Stimulated activated CD8-positive, alpha-beta memory T cell treated with anti-CD3 and anti-CD28 coated beads, Interleukin-7, amount 100 ng/mL, for 24 hours (primary cell): ENCODE results near the gene TAGLN3.
"Not testable (repeated sequence)": the region's sequence is repeated elsewhere in the genome, so short reads cannot be mapped to it uniquely, and the experiment has no call there.

Source experiments
- DNase-seq: peaks from one replicate; pipeline ENCODE4 v3.0.0-alpha.2; 2020; ENCODE audit warnings: low read depth

Gene TAGLN3

DNA sequence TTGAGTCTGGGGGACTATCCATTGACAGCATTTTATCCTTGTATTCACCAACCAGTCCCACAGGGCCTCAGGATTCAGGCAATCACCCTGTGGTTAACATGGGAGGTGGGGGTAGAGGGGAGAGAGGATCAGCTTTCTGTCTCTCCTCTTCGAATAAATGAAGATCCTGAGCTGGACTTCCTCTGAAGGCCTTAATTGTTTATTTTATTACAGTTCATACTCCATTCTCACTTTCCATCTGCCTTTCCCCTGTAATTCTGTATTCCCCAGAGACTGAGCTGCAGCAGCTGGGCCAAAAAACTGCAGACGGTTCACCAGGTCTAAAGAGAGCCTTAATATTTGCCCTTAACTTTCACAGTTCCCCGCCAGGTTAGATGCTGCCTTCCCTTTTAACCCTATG lies 11.9 kb downstream of the TAGLN3 start:
- no peak for DNase-seq

DNA sequence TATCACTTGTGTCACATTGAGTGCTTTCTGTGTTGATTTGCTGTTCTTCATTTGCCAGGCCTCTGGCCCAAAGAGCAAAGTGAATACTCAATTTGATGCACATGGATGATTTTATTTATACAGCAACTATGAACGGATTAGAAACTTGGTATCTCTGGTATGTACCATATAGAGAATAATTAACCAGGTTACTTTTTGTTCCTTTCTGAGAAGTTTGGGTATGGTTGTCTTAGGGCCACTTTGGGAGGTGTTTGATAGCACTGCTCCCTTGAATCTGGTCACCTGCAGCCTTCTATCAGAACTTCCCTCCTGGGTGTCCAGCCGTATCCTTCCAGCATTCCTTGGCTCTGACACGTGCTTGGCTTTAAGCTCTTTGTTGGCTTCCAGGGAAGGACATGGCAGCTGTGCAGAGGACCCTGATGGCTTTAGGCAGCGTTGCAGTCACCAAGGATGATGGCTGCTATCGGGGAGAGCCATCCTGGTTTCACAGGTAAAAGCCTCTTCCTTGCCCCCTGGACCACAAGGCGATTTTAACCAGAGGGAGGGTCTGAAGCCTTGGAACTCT lies 12.7 kb downstream of the TAGLN3 start:
- no peak for DNase-seq

DNA sequence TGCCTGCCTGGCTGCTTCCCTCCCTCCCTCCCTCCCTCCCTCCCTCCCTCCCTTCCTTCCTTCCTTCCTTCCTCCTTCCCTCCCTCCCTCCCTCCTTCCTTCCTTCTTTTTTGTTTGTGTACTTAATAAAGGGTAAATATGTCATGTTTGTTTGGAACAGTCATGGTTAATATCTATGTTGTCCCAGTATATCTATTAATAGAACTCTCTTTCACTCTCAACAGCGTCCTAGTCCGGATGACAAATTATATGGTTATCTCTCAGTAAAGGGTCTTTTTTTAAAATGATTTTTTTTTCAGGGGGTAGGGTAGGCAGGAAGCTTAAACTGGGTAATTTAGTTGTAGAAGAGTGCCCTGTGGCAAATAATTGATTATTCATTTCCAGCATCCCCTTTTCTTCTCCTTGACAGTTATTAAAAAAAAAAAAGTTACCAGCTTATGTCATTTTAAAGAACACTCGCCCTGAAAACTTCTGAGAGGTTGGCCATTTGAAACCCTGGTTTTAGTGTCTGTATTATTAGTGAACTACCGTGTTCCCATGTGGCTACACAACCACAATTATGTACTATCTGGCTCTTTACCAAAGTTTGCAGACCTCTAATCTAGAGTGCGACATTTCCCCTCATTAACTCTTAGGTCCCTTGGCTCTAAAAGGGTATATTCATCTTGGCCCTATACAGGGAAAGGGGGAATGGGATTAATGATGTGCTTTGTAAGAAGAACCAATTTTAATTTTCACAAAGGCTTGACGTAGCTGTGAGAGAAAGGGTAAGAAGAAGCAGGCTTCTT lies 13.7 kb downstream of the TAGLN3 start:
- no peak for DNase-seq

DNA sequence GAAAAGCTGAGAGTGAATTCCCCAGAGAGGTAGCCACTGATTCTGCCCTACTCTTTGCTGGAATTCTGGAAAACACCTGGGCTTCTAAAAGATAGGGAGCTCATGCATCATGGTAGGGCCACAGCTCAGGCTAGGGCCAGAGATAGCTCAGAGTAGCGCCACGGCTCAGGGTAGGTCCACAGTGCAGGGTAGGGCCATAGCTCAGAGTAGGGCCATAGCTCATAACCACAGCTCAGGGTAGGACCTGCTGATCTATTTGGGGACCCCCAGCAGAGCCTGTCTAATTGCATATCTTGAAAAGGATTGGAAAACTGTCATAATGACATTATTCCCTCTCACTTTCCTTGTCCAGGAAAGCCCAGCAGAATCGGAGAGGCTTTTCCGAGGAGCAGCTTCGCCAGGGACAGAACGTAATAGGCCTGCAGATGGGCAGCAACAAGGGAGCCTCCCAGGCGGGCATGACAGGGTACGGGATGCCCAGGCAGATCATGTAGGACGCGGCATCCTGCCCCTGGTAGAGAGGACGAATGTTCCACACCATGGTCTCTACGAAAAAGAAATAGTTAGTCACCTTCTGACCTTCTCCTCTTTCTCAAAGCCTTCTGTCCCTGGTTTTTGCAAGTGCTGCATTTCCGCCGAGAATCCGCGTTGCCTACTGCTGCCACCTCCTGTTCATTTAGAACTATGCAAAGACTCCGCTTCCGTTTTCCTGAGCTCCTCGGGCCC lies 14.5 kb downstream of the TAGLN3 start:
- DNase-seq, result no peak

DNA sequence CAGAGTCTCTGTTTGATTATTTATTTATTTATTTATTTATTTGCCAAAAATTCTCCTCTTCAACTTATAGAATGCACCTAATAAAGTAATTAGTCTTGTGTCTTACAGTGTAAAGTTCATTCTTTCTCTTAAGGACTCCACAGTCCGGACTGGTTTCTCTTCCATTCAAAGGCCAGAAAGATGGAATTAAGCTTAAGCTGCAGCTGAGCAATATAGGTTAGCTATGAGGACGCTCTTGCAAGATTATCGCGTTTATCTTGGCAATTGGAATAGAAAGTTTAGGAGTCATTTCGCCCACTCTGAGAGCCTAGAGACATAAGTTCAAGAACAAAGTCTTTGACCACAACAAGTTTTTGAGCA lies 15.0 kb downstream of the TAGLN3 start:
- no peak for DNase-seq

DNA sequence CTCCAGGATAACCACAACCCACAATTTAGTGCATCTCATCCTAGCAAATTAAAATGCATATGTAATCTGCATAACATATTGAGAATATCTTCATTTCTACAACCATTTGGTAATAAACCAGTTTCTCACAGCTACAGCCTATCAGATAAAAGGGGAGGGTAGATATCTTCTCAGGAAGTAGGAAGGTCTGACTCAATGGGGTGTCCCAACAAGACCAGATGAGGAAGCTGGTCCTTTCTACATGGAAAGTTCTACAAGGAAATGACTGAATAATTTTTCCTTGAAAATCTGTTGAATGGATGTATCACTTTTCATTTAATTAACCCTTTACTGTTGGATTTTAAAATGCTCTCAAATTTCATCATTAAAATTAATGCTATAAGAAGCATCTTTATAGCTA lies 18.4 kb downstream of the TAGLN3 start:
- DNase-seq, result no peak

DNA sequence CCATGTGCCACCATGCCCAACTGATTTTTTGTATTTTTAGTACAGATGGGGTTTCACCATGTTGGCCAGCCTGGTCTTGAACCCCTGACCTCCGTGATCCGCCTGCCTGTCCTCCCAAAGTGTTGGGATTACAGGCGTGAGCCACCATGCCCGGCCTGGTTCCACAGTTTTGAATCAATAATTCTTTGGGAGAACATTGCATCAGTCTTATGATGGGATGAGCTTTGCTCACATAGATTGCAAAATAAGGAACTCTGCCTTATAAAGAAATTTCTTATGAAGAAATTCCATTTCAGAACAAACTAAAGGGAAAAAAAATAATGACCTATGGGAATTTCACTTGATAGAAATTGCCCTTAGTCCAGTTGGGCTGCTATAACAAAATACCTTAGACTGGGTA lies 20.0 kb downstream of the TAGLN3 start:
- DNase-seq, result no peak

DNA sequence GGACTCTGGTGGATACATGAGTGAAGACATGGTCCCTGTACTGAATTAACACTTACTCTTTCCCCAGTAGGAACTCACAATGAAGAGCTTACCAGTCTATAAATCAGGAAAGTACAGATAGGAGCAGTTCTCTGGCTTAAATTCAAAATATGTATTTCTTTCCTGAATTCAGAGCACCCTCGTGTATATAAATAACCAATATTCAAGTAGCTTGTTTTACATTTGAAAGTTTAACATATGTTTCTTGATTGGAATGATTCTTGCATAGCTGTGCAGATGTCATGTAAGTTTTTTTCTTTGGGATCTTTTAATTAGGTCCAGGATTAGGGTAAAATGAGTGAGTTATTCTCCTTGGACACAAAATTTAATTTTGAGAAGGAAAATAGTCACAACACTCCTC lies 21.0 kb downstream of the TAGLN3 start:
- no peak for DNase-seq

DNA sequence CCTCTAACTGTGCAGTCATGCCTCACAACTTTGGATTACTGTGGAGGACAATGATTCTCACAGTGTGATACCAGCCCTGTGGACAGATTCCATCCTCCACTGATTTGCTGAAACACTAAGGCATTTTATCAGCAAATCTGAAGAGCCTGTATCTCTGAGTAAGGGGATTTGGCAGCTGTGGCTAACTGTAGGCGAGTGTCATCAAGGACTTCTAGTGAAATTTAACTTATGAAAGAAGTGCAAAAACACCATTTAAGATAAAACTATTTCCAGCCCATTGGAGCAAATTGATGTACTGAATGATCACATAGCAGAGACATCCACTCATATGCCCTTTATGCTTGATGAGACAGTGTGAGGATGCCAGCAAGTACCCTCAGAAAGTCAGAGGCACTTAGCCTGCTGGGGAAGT lies 22.0 kb downstream of the TAGLN3 start:
- DNase-seq, result no peak

DNA sequence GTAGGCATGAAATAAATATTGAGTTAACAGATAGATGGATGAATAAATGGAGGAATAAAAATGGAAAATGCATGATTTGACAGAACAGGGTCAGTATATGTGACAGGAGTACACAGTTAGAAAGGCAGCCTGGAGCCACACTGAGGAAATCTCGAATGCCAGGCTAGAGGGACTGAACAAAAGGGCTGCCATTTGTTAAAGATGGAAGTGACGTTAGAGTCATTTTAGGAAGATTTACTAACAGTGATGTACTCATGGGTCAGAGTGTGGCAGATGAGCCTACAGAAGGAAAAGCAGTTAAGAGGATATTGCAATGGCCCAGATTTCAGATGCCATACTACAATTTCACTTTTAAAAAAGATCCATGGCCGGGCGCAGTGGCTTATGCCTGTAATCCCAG lies 28.4 kb downstream of the TAGLN3 start:
- DNase-seq, result no peak

DNA sequence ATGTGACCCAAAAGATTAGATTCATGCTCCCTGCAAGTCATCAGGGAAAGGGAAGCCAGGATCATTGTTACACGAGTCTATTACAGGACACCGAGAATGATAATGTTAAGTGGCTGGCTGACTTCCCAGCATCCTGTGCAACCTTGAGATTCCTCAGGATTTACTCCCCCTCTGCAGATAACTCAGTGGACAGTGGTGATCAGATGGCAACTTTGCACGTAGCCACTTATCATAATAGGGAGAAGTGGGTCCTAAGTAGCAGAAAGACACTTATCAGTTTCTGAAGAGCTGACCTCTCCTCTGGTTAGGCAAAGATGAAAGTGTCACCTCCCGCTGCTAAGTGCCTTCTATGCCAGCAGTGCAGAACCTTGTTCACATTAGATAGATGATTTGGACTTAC lies 29.1 kb downstream of the TAGLN3 start:
- DNase-seq, result no peak

DNA sequence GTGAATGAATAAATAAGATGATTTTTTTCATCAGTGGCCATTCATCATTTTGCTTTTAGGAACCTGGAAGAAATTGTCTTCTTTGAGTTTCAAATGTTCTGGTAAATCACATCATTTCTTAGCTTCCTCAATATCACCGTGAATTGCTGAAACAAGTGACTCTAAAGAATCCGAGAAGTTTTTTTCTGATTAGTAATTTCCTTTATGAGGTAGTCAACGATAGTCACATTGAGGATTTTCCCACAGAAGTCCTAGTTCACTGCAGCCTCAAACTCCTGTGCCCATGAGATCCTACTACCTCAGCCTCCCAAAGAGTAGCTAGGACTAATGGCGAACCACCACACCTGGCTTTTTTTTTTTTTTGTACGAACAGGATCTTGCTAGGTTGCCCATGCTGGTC lies 32.2 kb downstream of the TAGLN3 start:
- DNase-seq, result no peak

DNA sequence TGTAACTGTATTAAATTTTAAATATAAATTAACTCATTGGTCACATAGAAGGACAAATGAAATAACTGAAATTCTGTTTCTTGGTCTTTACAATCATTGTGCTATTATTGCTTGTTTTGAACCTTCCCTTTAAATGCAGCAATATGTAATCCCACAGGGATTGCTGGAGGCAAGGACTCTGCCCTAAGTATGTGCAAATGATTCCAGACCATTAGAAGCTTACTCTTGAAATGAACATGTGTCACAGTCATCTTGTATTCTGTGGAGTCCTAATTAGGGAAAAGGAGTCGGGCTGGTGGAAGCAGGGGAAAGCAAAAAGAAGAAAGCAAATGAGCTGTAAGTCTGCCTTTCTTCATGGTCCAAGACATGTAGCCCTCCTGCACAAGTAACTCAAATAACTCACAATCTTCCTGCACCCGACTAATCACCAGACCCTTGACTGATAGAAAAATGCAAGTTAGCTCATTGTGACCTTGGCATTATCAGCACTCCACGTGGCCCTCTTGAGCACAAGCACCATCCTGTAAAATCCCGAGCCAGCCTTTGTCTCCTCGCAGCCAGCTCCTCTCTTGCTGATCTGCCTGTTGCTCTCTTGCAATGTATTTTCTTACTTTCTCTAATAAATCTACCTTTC lies 33.5 kb downstream of the TAGLN3 start:
- no peak for DNase-seq

DNA sequence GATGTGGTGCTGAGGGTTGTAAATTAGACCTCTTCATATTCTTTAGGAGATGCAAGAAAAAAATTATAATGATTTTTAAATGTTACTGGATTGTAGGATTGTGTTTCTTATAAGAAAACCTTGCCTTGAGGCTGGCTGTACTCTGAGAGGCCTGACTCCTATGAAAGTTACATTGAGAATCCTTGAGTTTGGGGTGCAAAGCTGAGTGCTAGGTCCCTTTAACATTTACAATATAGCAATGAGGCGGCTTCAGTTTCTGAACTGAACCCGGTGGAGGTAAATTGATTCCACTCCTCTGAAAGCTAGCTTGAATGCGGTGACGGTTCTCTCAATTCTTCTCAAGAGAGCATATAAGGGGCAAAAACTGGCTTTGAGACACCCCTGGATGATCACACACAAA lies 35.7 kb downstream of the TAGLN3 start, which contains the start of gene TMPRSS7:
Gene TMPRSS7 (plus strand): TSS at position 301 of the 400 bp plus-strand sequence. CDS start 110 bp downstream, outside the sequence.
- DNase-seq, result no peak

DNA sequence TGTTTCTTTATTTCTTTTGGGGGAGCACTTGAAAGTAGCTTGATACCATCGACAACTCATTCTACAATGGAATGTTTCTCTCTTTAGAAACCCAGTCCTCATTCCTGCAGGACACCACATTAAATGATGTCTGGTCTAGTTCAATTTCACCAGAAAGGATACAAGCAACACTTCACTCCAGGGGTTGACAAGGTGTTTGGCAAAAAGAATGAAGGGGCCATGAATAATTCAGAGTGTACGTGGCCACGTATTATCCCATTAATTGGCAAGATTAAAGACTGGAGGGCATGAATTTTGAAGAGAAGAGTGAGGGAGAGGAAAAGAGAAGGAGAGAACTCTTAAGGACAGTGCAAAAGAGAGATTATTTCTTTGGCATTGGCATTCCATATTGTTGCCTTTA lies 36.5 kb downstream of the TAGLN3 start:
- DNase-seq, result no peak

DNA sequence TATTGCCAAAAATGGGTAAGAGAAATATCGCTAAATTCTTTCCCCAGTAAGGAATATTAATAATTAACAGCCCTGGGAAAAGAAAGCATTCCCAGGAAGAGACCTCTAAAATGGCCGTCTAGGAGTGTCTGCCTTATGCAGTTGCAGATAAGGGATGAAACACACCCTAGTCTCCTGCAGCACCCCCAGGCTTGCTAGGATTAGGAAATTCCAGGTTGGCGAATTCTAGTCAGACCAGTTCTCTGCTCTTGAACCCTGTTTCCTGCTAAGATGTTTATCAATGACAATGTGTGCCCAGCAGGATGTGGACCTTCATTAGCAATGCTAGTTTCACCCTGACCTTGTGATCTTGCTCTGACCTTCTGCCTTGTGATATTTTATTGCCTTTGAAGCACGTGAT lies 38.5 kb downstream of the TAGLN3 start:
- DNase-seq, result not testable (repeated sequence)

DNA sequence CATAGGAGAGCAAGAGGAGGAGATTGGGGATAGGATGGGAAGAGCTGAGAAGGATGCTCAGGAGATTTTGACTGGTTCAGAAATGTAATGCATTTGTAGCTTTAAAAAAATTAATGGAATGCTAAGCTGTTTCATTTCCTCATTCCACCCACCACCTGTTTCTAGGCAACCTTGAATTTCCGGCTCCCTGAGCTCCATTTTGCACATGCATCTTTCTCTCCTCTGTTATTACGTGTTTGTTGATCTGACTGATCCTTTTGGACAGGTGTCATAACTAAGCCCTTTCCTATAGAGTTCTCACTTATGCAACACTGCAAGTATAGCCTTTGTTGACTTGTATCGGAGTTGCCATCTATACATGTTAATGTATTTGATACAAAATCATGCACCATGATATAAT lies 40.1 kb downstream of the TAGLN3 start:
- no peak for DNase-seq

DNA sequence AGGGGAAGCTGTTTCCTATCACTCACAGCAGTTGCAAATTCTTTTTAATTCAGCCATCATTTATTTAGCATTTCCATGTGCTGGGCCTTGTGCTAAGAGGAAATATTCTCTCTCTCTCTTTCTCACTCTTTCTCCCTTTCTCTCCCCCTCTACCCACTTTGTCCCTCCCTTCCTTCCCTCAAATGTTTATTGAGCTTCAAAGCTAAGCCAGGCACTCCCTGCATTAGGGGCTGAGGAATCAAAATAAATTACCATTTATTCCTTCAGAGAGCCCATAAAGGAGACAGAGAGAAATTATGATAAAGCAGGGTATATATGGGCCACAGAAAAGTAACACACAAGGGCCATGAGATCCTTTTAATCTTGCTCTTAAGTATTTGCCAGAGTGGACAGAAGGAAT lies 42.6 kb downstream of the TAGLN3 start:
- no peak for DNase-seq

DNA sequence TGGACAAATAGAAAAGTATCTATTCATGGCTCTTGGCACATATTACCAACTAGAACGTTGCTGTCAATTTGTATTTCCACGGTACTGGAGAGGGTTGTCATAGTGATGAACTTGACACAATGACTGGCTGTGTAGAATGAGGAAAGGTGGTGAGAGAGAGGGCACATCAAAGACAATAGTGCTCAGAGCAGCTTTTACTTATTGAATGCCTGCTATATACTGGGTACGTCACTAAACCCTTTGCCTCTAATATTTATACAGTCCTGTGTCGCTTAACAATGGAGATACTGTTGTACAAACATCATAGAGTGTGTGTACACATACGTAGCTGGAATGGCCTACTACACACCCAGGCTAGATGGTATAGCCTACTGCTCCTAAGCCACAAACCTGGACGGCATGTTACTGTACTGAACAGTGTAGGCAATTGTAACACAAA lies 44.1 kb downstream of the TAGLN3 start:
- no peak for DNase-seq

DNA sequence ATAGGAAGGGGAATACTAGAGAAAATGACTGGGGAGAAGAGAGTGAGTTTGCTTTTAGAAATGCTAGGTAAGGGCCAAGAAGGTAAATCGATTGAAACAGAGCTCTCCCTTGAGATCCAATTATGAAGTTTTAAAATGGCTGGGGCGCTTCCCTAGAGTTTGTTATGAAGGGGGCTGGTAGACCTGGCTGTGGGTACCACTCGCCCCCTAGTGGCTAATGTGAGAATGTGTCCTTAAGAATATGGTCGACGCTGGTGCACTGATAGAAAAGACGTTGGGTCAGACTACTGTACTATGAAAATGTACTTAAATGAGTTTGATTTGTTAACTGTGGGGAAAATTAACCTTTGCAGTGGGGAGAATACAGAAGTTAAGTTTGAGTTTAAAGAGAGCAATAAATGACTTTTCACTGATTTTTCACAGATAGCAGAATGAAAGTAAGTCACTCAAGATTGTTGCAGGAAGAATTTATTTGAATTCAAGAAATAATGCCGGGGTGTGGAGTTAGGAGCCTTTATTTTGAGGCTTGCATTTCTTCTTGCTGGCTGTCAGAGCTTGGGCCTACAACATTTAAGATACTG lies 45.0 kb downstream of the TAGLN3 start:
- peak; percentile 2 for DNase-seq

DNA sequence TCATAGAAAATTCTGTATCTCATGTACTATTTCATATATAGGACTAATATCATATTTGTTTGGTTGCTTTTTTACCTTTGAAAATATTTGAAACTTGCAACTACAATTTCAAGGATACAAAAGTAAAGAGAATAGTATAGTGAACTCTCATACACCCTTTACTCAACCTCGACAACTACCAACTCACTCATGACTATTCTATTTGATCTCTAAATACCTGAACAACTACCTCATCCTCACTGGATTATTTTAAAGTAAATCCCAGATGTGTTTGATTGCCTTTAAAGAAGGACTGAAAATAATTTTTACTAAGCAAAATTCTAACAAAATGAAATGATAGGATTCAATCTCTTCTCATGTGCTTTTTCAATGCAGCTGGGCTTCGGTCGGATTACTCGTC lies 47.9 kb downstream of the TAGLN3 start:
- DNase-seq, result no peak

DNA sequence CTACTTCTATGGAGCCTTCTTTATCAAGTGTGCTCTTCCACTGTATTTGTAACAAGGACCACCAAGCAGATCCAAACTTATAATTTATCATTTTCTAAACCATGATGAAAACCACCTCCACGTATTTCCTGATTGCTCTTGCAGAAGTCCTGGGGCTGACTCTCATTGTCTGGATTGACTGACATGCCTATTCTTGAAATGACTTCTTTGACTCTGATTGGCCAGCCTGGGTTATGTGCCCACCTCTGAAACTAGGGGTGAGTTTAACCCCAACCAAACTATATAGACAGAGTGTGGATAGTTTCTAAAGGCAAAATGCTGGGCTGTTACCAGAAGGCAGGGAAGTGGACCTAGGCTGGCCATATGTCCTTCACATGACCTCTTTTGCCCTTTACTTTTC lies 48.5 kb downstream of the TAGLN3 start:
- no peak for DNase-seq
